Measurements from ENCODE around the gene BCL2L12.

BCL2L12 gene

GRCh38 chr19:49655570-49656455 is 9.9 kb upstream of the BCL2L12 start:
- TF ChIP-seq CTCF (conservative IDR thresholded peaks at IDR 0.05): no peak
- no peak overlapping the region for H3K27ac ChIP-seq

- TF ChIP-seq CTCF (conservative IDR thresholded peaks at IDR 0.05): no peak
- no peak overlapping the region for H3K27ac ChIP-seq
These were observed 9.2 kb upstream of the BCL2L12 start for GRCh38 chr19:49656456-49657109.

- no peak overlapping the region for H3K27ac ChIP-seq
- no peak for TF ChIP-seq CTCF (conservative IDR thresholded peaks at IDR 0.05)
These were observed 8.1 kb upstream of the BCL2L12 start for GRCh38 chr19:49657493-49658138.

GRCh38 chr19:49658139-49658517 is 7.6 kb upstream of the BCL2L12 start:
- no peak for TF ChIP-seq CTCF (conservative IDR thresholded peaks at IDR 0.05)
- H3K27ac ChIP-seq: no peak overlapping the region

- H3K27ac ChIP-seq: no peak overlapping the region
- no peak for TF ChIP-seq CTCF (conservative IDR thresholded peaks at IDR 0.05)
These were observed 6.9 kb upstream of the BCL2L12 start for GRCh38 chr19:49658566-49659442.

- no peak for TF ChIP-seq CTCF (conservative IDR thresholded peaks at IDR 0.05)
- no peak overlapping the region for H3K27ac ChIP-seq
These were observed 5.3 kb upstream of the BCL2L12 start for GRCh38 chr19:49660338-49660961.

Data from VCaP (cell line).